GM18861 (cell line): ENCODE measurements around the gene RRAGD.
A peak's percentile ranks its signal among the peaks of the same experiment; 100 is the strongest.
"Not testable (repeated sequence)": the region's sequence is repeated elsewhere in the genome, so short reads cannot be mapped to it uniquely, and the experiment has no call there.

ENCODE experiments used
- ATAC-seq: cut with Tn5 transposase; IDR thresholded peaks from one replicate; pipeline ENCODE4 v1.9.1; 2021; ENCODE audit not compliant: unreplicated experiment

The RRAGD gene

GRCh38 chr6:89411145-89412070 is 665 bp downstream of the RRAGD start:
- ATAC-seq, result peak; percentile 15

- ATAC-seq, result no peak
These were observed 1.3 kb downstream of the RRAGD start for GRCh38 chr6:89410788-89411144.

GRCh38 chr6:89410231-89410761 is 1.8 kb downstream of the RRAGD start:
- ATAC-seq, result no peak

GRCh38 chr6:89409461-89410035 is 2.5 kb downstream of the RRAGD start:
- no peak for ATAC-seq

GRCh38 chr6:89406141-89406540 is 5.9 kb downstream of the RRAGD start:
- ATAC-seq, result no peak

GRCh38 chr6:89404512-89404911 is 7.6 kb downstream of the RRAGD start:
- ATAC-seq, result no peak

DNA sequence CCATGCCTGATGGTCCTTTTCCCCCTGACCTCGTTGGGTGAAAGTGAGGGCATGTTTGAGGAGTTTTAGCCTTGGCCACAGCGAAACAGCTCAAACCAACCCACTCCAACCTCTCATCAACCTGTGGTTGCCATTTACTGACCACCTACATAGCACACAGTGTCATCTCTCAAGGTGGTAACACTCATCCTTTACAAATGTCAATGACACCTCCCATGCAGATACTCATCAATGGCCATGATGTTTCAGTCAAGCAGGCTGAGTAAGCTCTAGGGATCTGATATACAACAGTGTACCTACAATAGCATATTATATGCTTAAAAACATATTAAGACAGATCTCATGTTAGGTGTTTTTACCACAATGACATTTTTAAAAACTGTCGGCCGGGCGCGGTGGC is 9.3 kb downstream of the RRAGD start:
- no peak for ATAC-seq

DNA sequence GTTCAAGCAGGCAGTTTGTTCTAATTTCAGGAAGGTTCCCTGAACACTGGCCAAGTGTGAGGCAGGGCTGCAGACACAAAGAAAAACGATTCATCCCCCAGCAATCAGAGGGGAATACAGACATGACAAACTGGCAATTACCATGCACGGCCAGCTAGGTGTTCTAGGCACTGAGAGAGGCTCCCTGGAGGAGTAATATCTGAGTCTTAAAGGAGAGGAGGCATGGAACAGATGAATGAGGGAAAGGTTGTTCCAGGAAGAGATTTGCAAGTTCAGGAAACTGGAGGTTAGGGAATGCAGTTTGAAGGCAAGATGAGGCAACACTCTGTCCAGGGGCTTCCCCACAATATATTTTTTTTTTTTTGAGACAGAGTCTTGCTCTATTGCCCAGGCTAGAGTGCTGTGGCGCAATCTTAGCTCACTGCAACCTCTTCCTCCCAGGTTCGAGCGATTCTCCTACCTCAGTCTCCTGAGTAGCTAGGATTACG is 11.1 kb downstream of the RRAGD start:
- ATAC-seq, result no peak

- ATAC-seq, result no peak
These were observed 12.0 kb downstream of the RRAGD start for GRCh38 chr6:89400050-89400449.

- ATAC-seq, result no peak
These were observed 13.1 kb downstream of the RRAGD start for GRCh38 chr6:89398762-89399525.

GRCh38 chr6:89397884-89398283 is 14.2 kb downstream of the RRAGD start:
- not testable (repeated sequence) for ATAC-seq

GRCh38 chr6:89393659-89394058 is 18.4 kb downstream of the RRAGD start:
- no peak for ATAC-seq

GRCh38 chr6:89392823-89393222 is 19.2 kb downstream of the RRAGD start:
- ATAC-seq, result no peak

DNA sequence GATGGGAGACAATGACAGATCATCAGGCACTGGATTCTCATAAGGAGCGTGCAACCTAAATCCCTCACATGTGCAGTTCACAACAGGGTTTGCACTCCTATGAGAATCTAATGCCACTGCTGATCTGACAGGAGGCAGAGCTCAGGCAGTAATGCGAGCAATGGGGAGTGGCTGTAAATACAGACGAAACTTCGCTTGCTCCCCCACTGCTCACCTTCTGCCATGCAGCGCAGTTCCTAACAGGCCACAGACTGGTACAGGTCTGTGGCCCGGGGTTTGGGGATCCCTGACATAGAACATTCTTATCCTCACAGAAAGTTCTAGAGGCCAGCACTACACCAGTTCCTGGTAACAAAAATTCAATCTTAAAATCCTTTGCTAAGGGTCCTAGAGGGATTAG is 23.2 kb downstream of the RRAGD start:
- ATAC-seq, result no peak

DNA sequence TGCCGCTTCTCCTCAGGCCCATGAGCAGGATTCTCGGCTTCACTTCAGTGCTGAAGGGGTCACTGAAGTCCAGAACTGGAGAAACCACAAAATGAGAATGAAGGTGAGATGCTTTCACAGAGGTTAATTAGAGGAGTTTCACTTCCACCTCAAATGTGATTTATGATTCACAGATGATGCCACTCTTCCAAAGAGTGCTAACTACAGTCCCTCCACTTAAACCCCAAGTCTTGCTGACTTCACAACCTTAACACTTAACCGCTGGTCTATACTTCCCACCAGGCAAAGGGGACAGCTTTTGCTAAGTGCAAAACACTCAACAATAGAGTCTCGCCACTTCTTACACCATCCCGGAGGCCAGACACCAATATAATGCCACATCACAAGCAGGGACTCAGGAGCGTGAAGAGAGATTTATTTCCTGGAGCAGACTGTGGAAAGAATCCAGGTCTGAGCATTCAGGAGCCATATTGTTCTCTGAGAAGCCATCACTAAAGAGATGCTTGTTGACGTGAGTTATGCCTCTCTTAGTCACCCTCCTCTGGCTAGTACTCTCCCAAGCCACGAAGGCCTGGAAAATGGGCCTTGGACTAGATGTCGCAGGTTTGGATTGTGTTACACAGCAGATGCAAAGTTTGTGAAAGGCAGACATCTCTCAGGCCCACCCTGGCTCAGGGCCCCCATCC is 24.4 kb downstream of the RRAGD start:
- ATAC-seq, result peak; percentile 94

GRCh38 chr6:89386917-89387491 is 25.1 kb downstream of the RRAGD start:
- ATAC-seq, result no peak

DNA sequence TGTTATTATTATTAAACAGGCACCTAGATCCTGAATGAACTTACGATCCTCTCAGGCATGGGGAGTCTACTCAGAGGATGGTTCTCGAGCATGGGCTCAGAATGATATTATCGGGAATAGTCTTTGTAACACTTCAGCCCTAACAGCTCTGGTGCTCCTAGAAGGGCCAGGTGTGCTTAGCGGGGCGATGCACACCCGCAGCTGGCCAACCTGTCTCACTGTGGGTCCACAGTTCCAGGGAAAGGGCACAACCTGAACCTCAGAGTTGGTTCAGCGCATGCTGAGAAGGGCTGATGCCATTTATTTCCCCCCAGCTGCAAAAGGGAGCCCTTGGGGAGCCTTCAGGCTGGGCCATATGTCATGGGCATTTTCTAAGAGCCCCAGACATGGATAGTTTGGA is 26.2 kb downstream of the RRAGD start:
- ATAC-seq, result no peak

DNA sequence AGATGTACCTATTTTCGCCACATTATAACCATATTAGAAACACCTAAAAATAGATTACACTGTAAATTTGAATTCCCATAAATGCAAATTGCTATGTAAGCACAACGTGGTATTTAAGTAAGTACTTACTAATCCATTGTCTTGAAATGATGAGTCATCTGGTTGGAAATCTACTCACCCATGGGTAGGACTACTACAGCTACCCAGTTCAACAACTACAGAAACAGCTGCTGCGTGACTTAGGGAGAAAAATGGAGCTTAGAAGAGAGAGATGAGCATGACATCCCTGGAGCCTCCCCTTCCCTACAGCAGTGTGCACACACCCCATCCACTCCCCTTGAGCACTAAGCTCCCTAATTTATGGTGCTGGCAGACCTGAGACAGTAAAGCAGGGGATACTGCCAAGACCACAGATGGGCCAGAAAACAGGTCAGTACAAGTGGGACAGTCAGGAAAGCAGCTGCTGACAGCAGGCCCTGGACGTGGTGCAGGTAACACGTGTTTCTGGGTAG is 26.9 kb downstream of the RRAGD start:
- peak; percentile 57 for ATAC-seq

DNA sequence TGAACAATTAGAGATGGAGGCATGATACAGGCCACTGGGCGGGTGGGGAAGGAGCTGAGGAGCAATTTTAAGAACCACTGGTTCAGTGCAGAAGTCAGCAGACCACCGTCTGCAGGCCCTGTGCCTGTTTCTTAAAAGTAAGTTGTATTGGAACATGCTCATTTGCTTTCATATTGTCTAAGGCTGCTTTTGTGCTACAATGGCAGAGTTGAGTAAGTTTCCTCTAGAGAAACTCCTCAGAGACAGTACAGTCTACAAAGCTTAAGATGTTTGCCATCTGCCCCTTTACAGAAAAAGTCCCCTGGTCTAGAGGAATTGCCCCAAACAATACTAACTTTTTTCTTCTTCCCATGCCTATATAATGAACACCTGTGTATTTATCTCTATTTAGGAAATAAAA is 31.0 kb downstream of the RRAGD start:
- no peak for ATAC-seq

- ATAC-seq, result no peak
These were observed 32.8 kb downstream of the RRAGD start for GRCh38 chr6:89379281-89379680.
